SU-DHL-6 (cell line): ENCODE measurements around the gene NPFFR1.

Experiments
- H2AFZ ChIP-seq: fragments of 200-600 bp; sonication (generic); 2 replicates; pipeline ENCODE4 v1.6.1; 2014; ENCODE audit warnings: low read depth, mild to moderate bottlenecking, moderate library complexity, mixed read lengths, antibody characterized with exemption, low read length; ENCODE audit not compliant: severe bottlenecking
- H3F3A ChIP-seq: fragments of 200-600 bp; shearing (Covaris generic); 2 replicates; pipeline ENCODE4 v1.6.0; 2016; ENCODE audit warnings: antibody characterized with exemption, mild to moderate bottlenecking; ENCODE audit not compliant: insufficient read depth
- H3K27ac ChIP-seq: fragments of 200-600 bp; sonication (generic); 2 replicates; pipeline ENCODE4 v1.5.1; 2016; ENCODE audit warnings: low read depth, mild to moderate bottlenecking, low read length, moderate library complexity, mixed read lengths
- H3K27me3 ChIP-seq: fragments of 200-600 bp; sonication (generic), shearing (Covaris generic); 2 replicates; pipeline ENCODE4 v1.6.0; 2014; ENCODE audit warnings: mild to moderate bottlenecking, low read length
- H3K36me3 ChIP-seq: fragments of 200-600 bp; sonication (generic); 2 replicates; pipeline ENCODE4 v1.6.1; 2014; ENCODE audit warnings: mild to moderate bottlenecking, low read length, mixed read lengths
- H3K4me2 ChIP-seq: fragments of 300-600, 200-600 bp; shearing (Covaris generic), sonication (generic); 2 replicates; pipeline ENCODE4 v1.6.0; 2014; ENCODE audit warnings: low read length, low read depth, mild to moderate bottlenecking; ENCODE audit not compliant: poor library complexity, severe bottlenecking
- H3K4me3 ChIP-seq: fragments of 200-600 bp; sonication (generic); 2 replicates; pipeline ENCODE4 v1.5.1; 2014; ENCODE audit warnings: antibody characterized with exemption, low read length, mild to moderate bottlenecking, mixed read lengths; ENCODE audit not compliant: insufficient read depth, poor library complexity, severe bottlenecking
- H3K79me2 ChIP-seq: fragments of 200-600 bp; sonication (generic); 2 replicates; pipeline ENCODE4 v1.6.1; 2014; ENCODE audit warnings: mild to moderate bottlenecking, low read length, moderate library complexity; ENCODE audit not compliant: insufficient read depth
- H3K9ac ChIP-seq: fragments of 200-600 bp; sonication (generic); 2 replicates; pipeline ENCODE4 v1.7.0; 2014; ENCODE audit warnings: mild to moderate bottlenecking, low read length
- H3K9me2 ChIP-seq: fragments of 200-600 bp; sonication (generic); replicated peaks from 2 replicates; pipeline ENCODE4 v1.6.1; 2014; ENCODE audit warnings: low read length; ENCODE audit not compliant: insufficient read depth
- H3K9me3 ChIP-seq: fragments of 200-600 bp; sonication (generic); 2 replicates; pipeline ENCODE4 v1.6.1; 2014; ENCODE audit warnings: low read length, mixed read lengths; ENCODE audit not compliant: insufficient read depth
- H4K20me1 ChIP-seq: fragments of 200-600 bp; sonication (generic); 2 replicates; pipeline ENCODE4 v1.6.1; 2014; ENCODE audit warnings: low read depth, mild to moderate bottlenecking, antibody characterized with exemption, low read length, moderate library complexity, mixed read lengths
- CTCF ChIP-seq: fragments of 200-600 bp; sonication (generic); IDR thresholded peaks from one replicate; pipeline ENCODE4 v1.5.1; 2017; ENCODE audit warnings: antibody characterized with exemption, mild to moderate bottlenecking, low read length, moderate library complexity; ENCODE audit not compliant: insufficient read depth, poor library complexity, severe bottlenecking
- EZH2phosphoT487 ChIP-seq: fragments of 200-600 bp; sonication (generic), shearing (Covaris generic); conservative IDR thresholded peaks from 2 replicates; pipeline ENCODE4 v1.6.1; 2018; ENCODE audit warnings: mild to moderate bottlenecking, antibody characterized with exemption, low read length, moderate library complexity, mixed read lengths

Gene NPFFR1

GRCh38 chr10:70212277-70212676, 71.5 kb downstream of the NPFFR1 start:
- no peaks in the 10 kb centered on the region for H3K9me3 ChIP-seq
- no peak overlapping the region for H3K4me2 ChIP-seq
- H3K9ac ChIP-seq, result no peak overlapping the region
- H3K27me3 ChIP-seq, result no peaks in the 10 kb centered on the region
- TF ChIP-seq EZH2phosphoT487, result no peak
- no peak for TF ChIP-seq CTCF
- no peaks in the 10 kb centered on the region for H3K9me2 ChIP-seq
- no peak overlapping the region for H3K4me3 ChIP-seq
- H3K79me2 ChIP-seq, result no peaks in the 10 kb centered on the region
- H3F3A ChIP-seq, result 0 out of 2 replicates have a peak, but pooled peaks cover 3% of the 10 kb centered on the region
- no peak overlapping the region for H2AFZ ChIP-seq
- H3K36me3 ChIP-seq, result peaks cover 49% of the 10 kb centered on the region
- no peaks in the 10 kb centered on the region for H4K20me1 ChIP-seq
- H3K27ac ChIP-seq, result no peak overlapping the region

DNA sequence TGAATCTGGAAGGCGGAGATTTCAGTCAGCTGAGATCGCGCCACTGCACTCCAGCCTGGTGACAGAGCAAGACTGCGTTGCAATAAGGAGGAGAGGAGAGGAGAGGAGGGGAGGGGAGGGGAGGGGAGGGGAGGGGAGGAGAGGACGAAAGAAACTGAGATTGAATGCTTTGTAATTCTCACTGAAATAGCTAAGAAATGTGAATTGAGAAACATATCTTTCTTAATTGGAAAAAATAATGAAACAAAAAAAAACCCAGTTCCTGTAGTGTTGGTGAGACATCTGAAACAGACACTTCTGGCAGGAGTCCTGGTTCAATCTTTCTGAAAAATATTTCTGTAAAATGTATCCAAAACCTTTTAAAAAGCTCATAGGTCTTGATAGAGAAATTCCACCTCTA, 77.0 kb downstream of the NPFFR1 start:
- Histone ChIP-seq H3K36me3 (peaks cover 40% of the 10 kb centered on the region), H3K9me2 (no peaks in the 10 kb centered on the region), H4K20me1 (no peaks in the 10 kb centered on the region), H3K4me3 (no peak overlapping the region), H2AFZ (no peak overlapping the region), H3K9me3 (no peaks in the 10 kb centered on the region), H3K27ac (no peak overlapping the region), H3K4me2 (no peak overlapping the region), H3K27me3 (no peaks in the 10 kb centered on the region), H3F3A (0 out of 2 replicates have a peak, but pooled peaks cover 7% of the 10 kb centered on the region), H3K79me2 (no peaks in the 10 kb centered on the region), H3K9ac (no peak overlapping the region)
- TF ChIP-seq CTCF, result no peak
- no peak for TF ChIP-seq EZH2phosphoT487

DNA sequence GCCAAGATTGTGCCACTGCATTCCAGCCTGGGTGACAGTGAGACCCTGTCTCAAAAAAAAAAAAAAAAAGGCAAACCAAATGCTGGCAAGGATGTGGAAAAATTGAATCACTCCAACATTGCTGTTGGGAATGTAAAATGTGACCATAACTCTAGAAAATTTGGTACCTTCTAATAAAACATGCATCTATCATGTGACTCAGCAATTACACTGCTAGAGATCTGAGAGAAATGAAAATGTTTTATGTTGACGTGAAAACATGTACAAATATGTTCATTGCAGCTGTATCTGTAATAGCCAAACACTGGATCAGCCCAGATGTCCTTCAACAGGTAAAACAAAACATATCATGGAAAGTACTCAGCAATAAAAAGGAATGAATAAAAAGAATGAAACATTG, 82.7 kb downstream of the NPFFR1 start:
- Histone ChIP-seq H3K36me3 (peaks cover 39% of the 10 kb centered on the region; the same call in 1 of the 2 replicates), H3K27ac (no peak overlapping the region)
- TF ChIP-seq EZH2phosphoT487 (no peak), CTCF (no peak)

More for the DNA sequence above, 82.7 kb downstream of the NPFFR1 start:
- Histone ChIP-seq H3K9me3 (no peaks in the 10 kb centered on the region), H3K4me3 (no peak overlapping the region), H2AFZ (no peak overlapping the region), H4K20me1 (no peaks in the 10 kb centered on the region), H3K27me3 (no peaks in the 10 kb centered on the region), H3K9me2 (no peaks in the 10 kb centered on the region), H3K79me2 (no peaks in the 10 kb centered on the region), H3F3A (peaks cover 17% of the 10 kb centered on the region), H3K9ac (no peak overlapping the region), H3K4me2 (no peak overlapping the region)
